C1 segment of cervical spinal cord (tissue), 14 donors: ENCODE results near the gene STAC3.

Experiments
- DNase-seq, 14 donors: peaks; one replicate each; lab custom pipeline; 2025; lab: John Stamatoyannopoulos, UW

The STAC3 gene

GRCh38 chr12:57236201-57236924, 14.6 kb downstream of the STAC3 start:
- no peak for DNase-seq

DNA sequence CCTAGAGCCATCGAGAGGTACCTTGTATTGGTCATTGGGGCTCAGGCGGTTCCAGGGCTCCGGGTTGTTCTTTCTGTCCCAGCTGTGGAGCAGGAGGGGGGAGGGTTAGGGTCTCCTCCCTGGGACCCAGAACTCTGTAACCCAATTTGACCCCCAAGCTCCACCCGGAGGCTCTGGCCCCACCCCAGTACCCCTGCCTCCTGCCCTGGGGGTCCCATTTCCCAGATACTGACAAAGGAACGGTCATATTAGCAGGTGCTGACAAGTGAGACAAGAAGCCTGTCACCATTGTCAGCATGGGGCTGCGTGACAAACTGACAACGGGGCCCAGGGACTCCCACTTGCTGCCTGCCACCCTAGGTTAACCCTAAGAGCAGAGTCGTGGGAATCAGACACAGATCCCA, 15.3 kb downstream of the STAC3 start:
- DNase-seq: no peak

- DNase-seq: no peak
These were observed 15.8 kb downstream of the STAC3 start for GRCh38 chr12:57235017-57235727.

- DNase-seq: no peak
These were observed 16.4 kb downstream of the STAC3 start for GRCh38 chr12:57234571-57235016.

- DNase-seq: no peak
These were observed 16.8 kb downstream of the STAC3 start for GRCh38 chr12:57234233-57234570.

GRCh38 chr12:57233357-57234232, 17.4 kb downstream of the STAC3 start:
- DNase-seq: no peak

DNA sequence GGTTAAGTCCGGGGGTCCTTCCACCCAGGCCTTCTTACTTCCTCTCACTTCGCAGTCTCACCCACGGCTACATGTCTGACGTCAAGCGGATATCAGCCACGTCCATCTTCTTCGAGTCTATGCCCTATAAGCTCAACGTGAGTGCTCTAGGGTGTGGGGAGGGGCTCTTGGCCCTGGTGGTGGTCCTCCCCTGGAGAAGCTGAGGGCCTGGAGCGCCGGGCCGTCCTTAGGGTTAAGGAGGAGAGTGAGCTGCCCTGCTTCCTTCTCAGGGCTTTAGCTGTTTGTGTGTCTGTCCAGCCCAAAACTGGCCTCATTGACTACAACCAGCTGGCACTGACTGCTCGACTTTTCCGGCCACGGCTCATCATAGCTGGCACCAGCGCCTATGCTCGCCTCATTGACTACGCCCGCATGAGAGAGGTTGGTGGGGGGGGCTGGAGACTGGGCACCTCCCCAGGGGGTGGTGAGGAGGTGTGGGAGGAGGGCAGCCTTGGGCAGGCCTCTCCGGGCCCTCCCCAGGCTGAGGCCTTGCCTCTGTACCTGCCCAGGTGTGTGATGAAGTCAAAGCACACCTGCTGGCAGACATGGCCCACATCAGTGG, 18.7 kb downstream of the STAC3 start:
- DNase-seq: no peak

GRCh38 chr12:57231276-57232021, 19.5 kb downstream of the STAC3 start:
- no peak for DNase-seq

DNA sequence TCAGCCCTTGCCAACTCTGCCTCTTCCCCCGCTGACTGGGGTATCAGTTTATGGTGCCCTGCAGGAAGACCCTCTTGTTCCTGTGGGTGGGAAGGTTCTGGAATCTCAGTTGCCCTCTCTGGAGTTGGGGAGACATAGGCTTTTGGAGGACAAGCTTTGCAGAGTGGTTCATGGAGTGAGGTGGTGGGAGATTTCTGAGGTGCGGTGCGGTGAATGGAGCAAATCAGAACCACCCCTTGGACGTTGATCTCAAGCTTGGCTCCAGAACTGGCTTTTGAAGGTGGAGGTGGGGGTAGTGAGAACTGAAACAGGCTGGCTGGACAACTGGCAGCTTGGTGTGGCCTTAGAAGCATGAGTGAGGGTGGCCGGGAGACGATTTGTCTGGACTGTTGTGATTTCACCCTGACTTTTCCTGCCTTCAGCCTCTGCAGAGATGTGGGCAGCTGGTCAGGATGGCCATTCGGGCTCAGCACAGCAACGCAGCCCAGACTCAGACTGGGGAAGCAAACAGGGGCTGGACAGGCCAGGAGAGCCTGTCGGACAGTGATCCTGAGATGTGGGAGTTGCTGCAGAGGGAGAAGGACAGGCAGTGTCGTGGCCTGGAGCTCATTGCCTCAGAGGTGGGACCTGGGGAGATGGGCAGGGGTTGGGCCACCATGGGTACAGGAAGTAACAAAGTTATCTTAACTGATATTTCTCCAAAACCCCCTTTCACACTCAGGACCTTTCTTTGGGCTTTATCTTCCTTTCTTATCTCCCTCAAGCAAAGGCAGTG, 20.4 kb downstream of the STAC3 start:
- no peak for DNase-seq

- DNase-seq: peak; percentile 45 to 91 (median 82)
These were observed 21.2 kb downstream of the STAC3 start, which contains the start of gene SHMT2 for GRCh38 chr12:57229634-57230380. TSS of gene SHMT2 (plus strand) at chr12:57229711. CDS start at chr12:57229779, 68 bp downstream.

- DNase-seq: peak in 1 of 14 donors; percentile 51
These were observed 21.8 kb downstream of the STAC3 start for GRCh38 chr12:57229046-57229633.

- DNase-seq: no peak
These were observed 23.5 kb downstream of the STAC3 start for GRCh38 chr12:57227315-57228115.

DNA sequence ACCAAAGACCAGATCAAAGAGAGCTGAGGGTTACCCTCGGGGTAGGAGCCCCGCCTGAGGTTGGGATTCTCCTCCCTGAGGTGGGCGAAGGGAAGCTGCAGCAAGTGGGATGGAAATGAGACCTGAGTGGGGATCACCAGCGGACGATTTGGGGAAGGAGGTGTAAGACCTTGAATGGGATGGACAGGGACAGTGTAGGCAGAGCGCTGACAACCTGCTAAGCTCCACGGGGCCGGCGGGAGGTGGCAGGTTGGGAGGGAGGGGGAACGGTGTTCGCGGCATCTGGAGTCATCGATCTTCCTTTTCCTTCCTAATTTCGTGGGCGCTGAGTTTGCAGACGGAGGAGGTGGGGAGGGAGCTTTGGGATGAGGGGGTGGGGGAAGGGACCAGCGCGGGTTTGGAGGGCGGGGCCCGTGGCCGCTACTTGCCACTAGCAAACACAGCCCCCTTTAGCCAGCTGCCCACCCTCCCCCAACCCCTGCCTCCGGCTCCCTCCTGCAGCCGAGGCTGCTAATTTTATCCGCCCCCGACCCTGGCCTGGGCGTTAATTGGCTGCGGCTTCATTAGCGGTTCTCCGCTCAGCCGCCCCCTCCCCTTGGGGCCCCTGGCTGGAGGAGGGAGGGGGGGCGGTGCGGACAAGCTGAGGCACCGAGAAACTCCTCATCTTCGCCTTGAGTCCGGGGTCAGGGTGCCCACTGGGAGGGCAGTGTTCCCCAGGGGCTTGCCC, 24.2 kb downstream of the STAC3 start:
- no peak for DNase-seq

DNA sequence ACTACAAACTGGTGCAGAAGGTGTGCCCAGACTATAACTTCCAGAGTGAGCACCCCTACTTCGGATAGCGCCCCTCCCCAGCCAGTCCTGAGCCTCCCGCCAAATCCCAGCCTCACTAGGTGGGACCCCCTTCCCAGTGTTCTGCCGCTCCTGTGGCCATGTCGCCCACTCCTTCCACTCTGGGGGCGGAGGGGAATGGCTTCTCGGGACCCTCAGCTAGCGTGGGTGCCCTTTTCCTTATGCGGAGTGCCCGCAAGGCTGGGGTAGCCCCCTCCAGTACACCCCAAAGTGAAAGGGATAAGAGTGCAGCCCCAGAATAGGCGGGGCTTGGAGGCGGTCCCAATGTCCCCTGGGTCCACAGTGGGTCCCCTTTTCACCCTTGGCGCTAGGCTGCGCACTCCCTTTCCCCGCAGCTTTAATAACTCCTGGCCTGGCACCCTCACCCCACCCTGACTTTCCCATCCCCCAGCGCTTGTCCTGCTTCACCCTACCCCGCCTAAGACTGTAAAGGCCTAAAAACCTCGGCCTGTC, 25.2 kb downstream of the STAC3 start:
- DNase-seq: no peak

DNA sequence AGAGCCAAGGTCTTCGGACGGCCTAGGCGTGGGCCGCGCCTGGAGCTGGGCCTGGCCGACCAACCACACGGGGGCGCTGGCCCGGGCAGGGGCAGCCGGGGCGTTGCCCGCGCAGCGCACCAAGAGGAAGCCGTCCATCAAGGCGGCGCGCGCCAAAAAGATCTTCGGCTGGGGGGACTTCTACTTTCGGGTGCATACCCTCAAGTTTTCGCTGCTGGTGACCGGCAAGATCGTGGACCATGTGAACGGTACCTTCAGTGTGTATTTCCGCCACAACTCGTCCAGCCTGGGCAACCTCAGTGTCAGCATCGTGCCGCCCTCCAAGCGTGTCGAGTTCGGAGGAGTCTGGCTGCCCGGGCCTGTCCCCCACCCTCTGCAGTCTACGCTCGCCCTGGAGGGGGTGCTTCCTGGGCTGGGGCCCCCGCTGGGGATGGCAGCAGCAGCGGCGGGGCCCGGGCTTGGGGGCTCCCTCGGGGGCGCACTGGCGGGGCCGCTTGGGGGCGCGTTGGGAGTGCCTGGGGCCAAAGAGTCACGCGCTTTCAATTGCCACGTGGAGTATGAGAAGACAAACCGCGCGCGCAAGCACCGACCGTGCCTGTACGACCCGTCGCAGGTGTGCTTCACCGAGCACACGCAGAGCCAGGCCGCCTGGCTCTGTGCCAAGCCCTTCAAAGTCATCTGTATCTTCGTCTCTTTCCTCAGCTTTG, 25.9 kb downstream of the STAC3 start:
- peak in 1 of 14 donors; percentile 17 for DNase-seq

DNA sequence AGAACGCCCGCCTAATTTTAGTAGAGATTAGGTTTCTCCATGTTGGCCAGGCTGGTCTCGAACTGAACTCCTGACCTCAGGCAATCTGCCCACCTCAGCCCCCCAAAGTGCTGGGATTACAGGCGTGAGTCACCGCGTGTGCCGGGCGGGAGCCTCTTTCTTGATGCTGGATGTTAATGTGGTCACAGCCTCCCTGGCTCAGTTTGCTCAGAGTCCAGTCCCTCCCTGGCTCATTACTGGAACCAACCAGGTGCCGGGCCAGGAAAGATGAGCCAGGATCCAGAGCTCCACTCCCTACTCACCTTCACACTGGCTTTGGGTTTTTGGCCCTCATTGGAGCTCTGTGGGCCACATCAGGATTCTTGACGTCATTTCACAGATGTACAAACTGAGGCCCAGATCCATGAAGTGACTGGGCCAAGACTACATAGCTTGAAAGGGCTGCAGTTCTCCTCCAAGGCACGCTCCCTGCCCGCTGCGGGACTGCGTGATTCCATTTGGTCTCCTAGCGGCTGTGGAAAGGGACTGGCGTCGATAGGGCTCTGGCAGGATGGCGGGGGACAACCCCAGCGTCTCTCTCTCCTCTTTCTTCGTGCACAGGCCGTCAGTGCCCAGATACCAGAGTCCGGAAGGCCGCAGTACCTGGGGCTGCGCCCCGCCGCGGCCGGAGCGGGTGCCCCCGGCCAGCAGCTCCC, 26.6 kb downstream of the STAC3 start:
- DNase-seq: no peak
